Nephron (organoid): ENCODE results near the gene KCNA4.
"Not testable (repeated sequence)": the region's sequence is repeated elsewhere in the genome, so short reads cannot be mapped to it uniquely, and the experiment has no call there.

Source experiments
- H3K27ac Mint-ChIP-seq, 3 experiments: 2 replicates each; pipeline ENCODE4 v1.8.0; 2020; ENCODE audit warnings: mixed read lengths in 3 of 3, mild to moderate bottlenecking in 2 of 3, moderate library complexity in 1 of 3
- H3K27me3 Mint-ChIP-seq: 2 replicates; pipeline ENCODE4 v1.8.0; 2021; ENCODE audit warnings: low read depth, mild to moderate bottlenecking, moderate library complexity, mixed read lengths
- H3K36me3 Mint-ChIP-seq: 2 replicates; pipeline ENCODE4 v1.8.0; 2020; ENCODE audit warnings: low read depth, mixed read lengths
- H3K4me1 Mint-ChIP-seq: 2 replicates; pipeline ENCODE4 v1.8.0; 2020; ENCODE audit warnings: mixed read lengths
- H3K4me3 Mint-ChIP-seq, 3 experiments: 2 replicates each; pipeline ENCODE4 v1.8.0; 2020; ENCODE audit warnings: mild to moderate bottlenecking in 3 of 3, mixed read lengths in 3 of 3, moderate library complexity in 2 of 3
- H3K9me3 Mint-ChIP-seq: 2 replicates; pipeline ENCODE4 v1.8.0; 2020; ENCODE audit warnings: mixed read lengths
- CTCF ChIP-seq, 3 experiments: fragments of 200-600 bp; sonication (generic); IDR thresholded peaks; one replicate each; pipeline ENCODE4 v1.5.0; 2021; ENCODE audit warnings: antibody characterized with exemption in 3 of 3; ENCODE audit not compliant: unreplicated experiment in 3 of 3

Gene KCNA4

GRCh38 chr11:30045921-30046577 is 29.2 kb upstream of the KCNA4 start:
- H3K4me3 Mint-ChIP-seq: no peak overlapping the region
- H3K9me3 Mint-ChIP-seq: peaks cover 3% of the 10 kb centered on the region
- TF ChIP-seq CTCF (IDR thresholded peaks at IDR 0.05; ENCODE audit: unreplicated experiment in 3 of 3): no peak

GRCh38 chr11:30045144-30045543 is 28.3 kb upstream of the KCNA4 start:
- Mint-ChIP-seq H3K36me3 (no peaks in the 10 kb centered on the region), H3K27me3 (peaks cover 4% of the 10 kb centered on the region), H3K4me1 (no peaks in the 10 kb centered on the region), H3K9me3 (no peaks in the 10 kb centered on the region), H3K4me3 (no peak overlapping the region), H3K27ac (no peak overlapping the region)
- no peak for TF ChIP-seq CTCF (IDR thresholded peaks at IDR 0.05; ENCODE audit: unreplicated experiment in 3 of 3)

More at GRCh38 chr11:30045921-30046577, 29.2 kb upstream of the KCNA4 start:
- no peaks in the 10 kb centered on the region for H3K4me1 Mint-ChIP-seq
- H3K27ac Mint-ChIP-seq: no peak overlapping the region
- H3K27me3 Mint-ChIP-seq: peaks cover 4% of the 10 kb centered on the region
- H3K36me3 Mint-ChIP-seq: no peaks in the 10 kb centered on the region

- Mint-ChIP-seq H3K4me3 (no peak overlapping the region), H3K27ac (no peak overlapping the region), H3K9me3 (no peaks in the 10 kb centered on the region), H3K36me3 (no peaks in the 10 kb centered on the region), H3K27me3 (peaks cover 4% of the 10 kb centered on the region), H3K4me1 (no peaks in the 10 kb centered on the region)
- TF ChIP-seq CTCF (IDR thresholded peaks at IDR 0.05; ENCODE audit: unreplicated experiment in 3 of 3): no peak
These were observed 24.3 kb upstream of the KCNA4 start for GRCh38 chr11:30041171-30041570.

GRCh38 chr11:30034746-30035145 is 17.9 kb upstream of the KCNA4 start:
- not testable (repeated sequence) for H3K27ac Mint-ChIP-seq, H3K36me3 Mint-ChIP-seq, H3K4me3 Mint-ChIP-seq, H3K27me3 Mint-ChIP-seq, H3K4me1 Mint-ChIP-seq
- peaks cover 11% of the 10 kb centered on the region for H3K9me3 Mint-ChIP-seq

- peaks cover 11% of the 10 kb centered on the region for H3K9me3 Mint-ChIP-seq
- not testable (repeated sequence) for H3K36me3 Mint-ChIP-seq, H3K4me3 Mint-ChIP-seq, H3K4me1 Mint-ChIP-seq, H3K27me3 Mint-ChIP-seq, H3K27ac Mint-ChIP-seq
These were observed 17.3 kb upstream of the KCNA4 start for GRCh38 chr11:30034166-30034565.

- no peak for TF ChIP-seq CTCF (IDR thresholded peaks at IDR 0.05; ENCODE audit: unreplicated experiment in 3 of 3)
- H3K27me3 Mint-ChIP-seq: peaks cover 12% of the 10 kb centered on the region
- no peaks in the 10 kb centered on the region for H3K4me1 Mint-ChIP-seq
- H3K9me3 Mint-ChIP-seq: peaks cover 3% of the 10 kb centered on the region
- no peak overlapping the region for H3K4me3 Mint-ChIP-seq
- H3K36me3 Mint-ChIP-seq: no peaks in the 10 kb centered on the region
- H3K27ac Mint-ChIP-seq: no peak overlapping the region
These were observed 8.7 kb upstream of the KCNA4 start for GRCh38 chr11:30025396-30026139.

GRCh38 chr11:30023074-30023473 is 6.2 kb upstream of the KCNA4 start:
- H3K9me3 Mint-ChIP-seq: peaks cover 3% of the 10 kb centered on the region
- H3K36me3 Mint-ChIP-seq: no peaks in the 10 kb centered on the region
- H3K27ac Mint-ChIP-seq: no peak overlapping the region
- no peak for TF ChIP-seq CTCF (IDR thresholded peaks at IDR 0.05; ENCODE audit: unreplicated experiment in 3 of 3)
- peaks cover 27% of the 10 kb centered on the region for H3K27me3 Mint-ChIP-seq
- no peaks in the 10 kb centered on the region for H3K4me1 Mint-ChIP-seq
- no peak overlapping the region for H3K4me3 Mint-ChIP-seq
